Ureter (tissue), 1 donor: ENCODE data around the gene KLHL29. TPM values are rescaled to one million over a fixed set of nuclear protein-coding genes. Genes with fewer than 3 reads are reported as not detected.
A peak's percentile ranks its signal among the peaks of the same experiment; 100 is the strongest.

Source experiments
- DNase-seq: peaks from one replicate; pipeline ENCODE4 v3.0.0-alpha.2; 2020; ENCODE audit warnings: low spot score
- total RNA-seq: library from RNA; stranded (reverse); gene quantifications from one replicate; pipeline ENCODE4 v1.2.4, GENCODE V29; 2023
- donor health status: DM: yes; HTN: yes; CAD: no.

KLHL29 gene
- total RNA-seq, 1 donor from 2014 or later: 16.8 TPM

DNA sequence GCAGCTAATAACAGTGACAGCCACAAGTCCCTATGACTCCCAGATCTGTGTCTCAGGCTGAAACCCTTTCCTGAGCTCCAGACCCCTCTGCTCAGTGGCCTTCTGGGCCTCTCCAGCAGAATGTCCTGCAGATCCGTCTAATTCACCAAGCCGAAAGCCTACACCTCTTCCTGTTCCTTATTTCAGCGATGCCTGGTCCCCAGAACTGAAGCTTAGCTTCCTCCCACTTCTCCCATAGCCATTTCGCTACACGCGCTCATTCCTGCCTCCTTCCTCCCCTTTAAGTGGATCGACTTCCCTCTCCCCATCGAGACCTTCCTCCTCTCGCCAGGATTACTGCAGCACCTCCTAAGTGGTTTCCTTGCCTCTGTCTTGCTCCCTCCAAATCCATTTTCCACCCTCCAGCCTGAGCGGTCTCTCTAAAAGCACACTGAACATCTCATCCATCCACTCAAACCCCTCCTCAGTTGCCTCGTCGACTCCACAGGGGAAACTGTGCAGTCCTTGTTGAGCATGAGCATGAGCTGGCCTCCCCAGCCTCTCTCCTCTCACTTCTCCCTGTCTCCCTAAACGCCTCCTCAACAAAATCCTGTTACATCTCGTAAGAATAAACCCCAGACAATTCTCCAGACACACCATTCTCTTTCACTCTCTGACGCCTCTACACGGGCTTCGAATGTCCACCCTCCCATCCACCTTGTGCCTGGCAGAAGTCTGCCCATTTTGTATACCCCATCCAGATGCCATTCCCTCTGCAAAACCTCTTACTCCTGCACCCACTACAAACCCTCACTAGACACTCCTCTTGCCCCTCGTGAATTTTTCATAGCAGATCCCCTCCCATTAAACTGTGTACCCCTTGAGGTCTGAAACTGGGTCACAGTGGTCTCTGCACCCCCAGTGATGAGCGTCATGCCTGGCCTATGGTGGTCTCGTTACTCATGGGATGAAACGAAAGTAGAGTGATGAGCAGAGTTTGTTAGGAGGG lies 309.4 kb downstream of the KLHL29 start:
- no peak for DNase-seq

DNA sequence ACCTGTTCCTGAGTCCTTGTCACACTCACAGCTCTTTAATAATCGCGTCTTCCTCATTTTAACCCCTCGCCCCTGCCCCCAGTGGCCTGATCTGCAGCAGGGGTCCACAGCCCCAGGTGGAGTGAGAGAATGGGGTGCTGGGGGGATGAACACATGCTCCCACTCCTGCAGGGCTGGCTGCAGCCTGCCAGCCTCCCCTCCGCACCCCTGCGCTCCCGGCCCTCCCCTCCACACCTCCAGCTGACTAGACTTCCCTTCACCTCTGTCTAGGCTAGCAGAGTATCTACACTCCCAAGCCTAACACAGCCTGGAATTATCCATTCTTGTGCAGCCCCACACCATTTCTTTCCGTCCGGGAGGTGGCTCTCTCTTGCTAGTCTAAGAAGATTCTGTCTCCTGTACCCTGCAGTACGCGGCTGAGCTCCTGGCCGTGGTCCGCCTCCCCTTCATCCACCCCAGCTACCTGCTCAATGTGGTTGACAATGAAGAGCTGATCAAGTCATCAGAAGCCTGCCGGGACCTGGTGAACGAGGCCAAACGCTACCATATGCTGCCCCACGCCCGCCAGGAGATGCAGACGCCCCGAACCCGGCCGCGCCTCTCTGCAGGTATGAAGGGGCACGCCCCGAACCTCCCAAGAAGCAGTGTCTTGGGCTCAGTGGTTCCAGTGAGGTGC lies 310.4 kb downstream of the KLHL29 start:
- DNase-seq: no peak

DNA sequence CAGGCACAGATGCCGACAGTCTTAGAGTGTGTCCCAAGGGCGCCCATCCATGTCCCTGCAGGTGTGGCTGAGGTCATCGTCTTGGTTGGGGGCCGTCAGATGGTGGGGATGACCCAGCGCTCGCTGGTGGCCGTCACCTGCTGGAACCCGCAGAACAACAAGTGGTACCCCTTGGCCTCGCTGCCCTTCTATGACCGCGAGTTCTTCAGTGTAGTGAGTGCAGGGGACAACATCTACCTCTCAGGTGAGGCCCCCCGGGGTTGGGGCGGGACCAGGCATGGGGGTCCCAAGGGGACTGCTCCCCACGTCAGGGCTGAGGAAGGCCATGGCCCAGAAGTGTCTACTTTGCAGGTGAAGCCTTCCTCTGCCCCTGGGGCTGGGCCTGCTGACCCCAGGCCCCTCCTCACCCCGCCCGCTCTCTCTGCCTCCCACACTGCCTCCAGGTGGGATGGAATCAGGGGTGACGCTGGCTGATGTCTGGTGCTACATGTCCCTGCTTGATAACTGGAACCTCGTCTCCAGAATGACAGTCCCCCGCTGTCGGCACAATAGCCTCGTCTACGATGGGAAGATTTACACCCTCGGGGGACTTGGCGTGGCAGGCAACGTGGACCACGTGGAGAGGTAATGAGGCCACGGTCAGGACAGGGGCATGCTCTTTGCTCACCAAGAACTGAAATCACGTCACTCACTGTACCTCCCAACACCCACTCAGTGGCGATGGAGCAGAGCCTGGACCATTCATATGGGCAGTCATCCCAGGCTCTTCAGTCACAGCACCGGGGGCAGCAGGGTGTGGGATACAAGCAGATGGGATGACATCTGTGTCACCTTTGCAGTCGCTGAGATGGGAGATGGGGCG lies 311.1 kb downstream of the KLHL29 start:
- no peak for DNase-seq

DNA sequence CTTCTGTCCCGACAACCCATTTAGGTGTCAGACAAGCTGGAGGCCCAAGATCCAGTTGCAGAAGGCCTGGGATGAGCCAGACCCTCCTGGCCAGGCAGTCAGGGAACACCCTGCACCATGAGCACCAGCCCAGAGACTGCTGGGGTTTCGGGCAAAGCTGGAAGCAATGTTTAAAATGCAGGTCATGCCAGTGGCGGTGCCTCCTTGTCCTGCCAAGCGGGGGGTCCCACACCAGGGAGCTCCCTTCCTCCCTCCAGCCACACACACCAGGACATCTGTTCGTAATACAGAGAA lies 311.7 kb downstream of the KLHL29 start:
- no peak for DNase-seq

DNA sequence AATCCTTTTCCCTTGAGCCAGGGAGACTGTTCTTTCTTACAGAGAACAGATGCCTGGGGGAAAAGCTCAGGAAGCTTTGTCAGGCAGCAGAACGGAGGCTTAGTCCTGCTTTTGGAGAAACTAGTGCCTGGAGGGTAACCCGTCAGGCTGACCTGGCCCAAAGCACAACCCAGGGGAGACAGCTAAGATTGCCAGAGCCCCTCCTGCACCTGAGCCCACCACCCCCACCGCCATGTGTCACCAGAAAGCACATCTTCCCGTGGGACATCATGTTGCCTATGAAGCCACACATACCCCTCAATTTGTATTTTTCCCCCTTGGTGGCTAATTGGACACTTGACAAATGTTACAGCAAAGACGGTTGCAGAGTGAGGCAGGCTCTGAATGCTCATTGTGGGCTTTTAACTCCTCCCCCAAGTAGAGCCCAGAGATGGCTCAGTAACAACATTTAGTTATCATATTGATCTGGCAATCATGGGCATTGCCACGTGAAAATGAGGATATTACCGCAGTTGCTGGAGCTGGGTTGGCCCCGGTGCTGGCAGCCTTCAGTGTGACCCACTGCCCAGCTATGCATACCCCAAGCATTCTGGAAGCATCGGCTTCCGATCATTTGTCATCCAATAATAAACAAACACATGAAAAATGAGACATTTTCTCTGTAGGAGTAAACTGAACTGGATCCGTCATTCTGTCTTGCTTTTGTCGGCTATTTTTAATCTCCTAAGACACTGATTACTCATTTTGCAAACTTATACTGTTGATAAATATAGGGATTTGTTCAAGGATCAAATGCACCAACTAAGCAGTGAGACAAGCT lies 312.5 kb downstream of the KLHL29 start:
- DNase-seq: no peak

DNA sequence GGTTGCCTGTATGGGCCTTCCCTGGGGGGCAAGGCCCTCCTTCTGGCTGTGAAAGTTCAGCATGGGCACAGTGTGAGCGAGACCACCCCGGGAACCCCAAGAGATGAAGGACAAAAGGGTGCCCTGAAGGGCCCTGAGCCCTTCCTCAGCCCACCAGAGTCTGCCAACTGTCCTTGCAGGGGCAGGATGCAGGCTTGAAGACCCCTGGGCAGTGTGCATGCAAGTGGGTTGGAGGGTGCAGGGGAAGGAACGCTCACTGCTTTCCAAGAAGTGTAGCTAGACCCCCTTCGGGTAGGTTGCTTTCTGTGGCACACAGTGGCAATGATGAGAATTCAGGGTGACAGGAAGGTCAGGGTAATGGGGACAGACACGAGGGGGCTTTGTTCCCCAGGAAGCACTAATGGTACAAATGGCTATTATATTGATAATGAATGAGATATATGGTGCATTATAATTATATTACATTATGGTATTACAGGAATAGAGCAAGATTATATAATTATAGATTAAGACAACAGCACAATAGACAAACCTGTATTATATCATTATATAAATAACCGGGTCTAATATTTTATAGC lies 313.2 kb downstream of the KLHL29 start:
- no peak for DNase-seq

DNA sequence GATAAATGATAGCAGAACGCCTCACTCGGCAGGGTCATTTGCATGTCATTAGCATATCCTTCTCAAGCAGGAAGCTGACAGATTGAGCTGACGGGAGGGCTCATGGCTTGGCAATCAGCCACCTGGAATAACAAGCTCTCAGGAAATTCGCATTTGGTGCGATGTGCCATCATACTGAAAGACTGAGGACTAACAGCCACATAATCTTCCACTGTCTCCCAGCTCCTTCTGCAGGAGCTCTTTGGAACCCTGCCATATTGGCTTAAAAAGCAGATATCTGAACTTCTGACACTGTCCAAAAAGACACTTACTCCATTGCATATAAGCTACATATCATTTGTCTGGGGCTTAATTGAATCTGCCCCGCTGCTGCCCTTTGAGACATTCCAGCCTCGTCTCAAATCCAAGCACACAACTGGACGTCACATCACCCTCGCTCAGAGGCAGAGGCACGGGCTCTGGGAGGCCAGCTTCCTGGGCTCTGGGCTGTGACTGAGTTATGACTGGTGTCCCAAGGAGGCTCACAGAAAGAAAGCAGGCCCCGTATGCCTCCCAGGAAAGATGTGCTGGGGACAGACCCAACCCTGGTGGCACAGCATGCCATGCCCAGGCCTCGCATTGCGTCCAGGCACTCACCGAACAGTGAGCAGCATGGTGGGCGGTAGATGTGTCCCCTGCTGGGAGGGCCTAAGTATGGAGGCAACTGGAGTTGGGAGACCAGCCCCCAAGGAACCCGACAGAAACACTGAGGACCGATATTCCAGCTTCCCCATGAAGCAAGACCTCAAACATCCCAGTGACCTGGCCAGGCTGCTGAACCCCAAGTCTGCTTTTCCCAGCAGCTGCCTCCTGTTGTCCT lies 314.0 kb downstream of the KLHL29 start:
- no peak for DNase-seq

DNA sequence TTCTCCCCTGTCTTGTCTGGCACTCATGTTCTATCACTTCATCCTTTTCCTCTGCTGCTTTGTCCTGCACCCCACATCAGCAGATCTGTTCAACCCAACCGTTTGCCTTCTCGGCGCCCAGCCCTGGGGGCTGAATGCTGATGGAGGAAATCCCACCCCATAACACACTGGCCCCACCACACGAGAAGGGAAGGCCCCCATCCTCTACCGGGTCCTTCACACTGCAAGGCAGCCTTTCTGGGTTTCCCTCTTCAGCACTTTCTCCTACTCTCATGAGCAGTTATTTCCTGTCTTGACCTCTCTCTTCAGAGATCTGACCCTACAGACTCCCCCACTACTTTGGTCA lies 314.6 kb downstream of the KLHL29 start:
- DNase-seq: no peak

DNA sequence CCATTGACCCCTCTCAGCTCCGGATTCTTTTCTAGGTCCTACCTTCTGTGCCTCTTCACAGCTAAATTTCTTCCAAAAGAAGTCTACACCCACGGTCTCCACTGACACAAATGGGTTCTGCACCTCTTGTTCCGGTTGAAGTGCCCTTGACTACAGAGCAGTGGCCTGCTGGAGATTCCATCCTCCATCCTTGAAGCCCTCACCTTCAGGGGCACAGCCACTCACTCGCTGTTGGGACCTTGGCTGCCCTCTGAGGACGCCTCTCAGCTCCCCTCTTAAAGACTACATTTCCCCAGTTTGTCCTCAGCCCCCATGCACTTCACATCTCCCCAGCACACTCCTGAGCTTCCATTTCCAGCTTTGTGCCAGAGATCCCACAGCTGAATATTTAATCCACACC lies 315.6 kb downstream of the KLHL29 start:
- no peak for DNase-seq

DNA sequence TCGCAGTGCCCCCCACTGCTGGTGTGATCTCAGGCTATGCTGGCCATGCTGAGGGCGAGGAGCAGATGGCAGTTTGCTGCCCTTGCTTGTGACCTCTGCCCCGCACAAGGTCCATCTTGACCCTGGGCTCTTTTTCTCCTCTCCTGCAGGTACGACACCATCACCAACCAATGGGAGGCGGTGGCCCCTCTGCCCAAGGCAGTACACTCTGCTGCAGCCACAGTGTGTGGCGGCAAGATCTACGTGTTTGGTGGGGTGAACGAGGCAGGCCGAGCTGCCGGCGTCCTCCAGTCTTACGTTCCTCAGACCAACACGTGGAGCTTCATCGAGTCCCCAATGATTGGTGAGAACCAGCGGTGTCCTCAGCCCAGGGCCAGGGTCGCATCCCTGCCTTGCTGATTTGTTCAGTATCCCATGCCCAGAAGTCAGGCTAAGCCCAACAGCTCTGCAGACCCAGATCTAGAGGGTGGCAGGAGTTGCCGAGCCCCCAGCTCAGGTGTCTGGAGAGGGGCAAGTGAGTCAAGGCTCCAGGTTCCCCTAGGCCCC lies 318.1 kb downstream of the KLHL29 start:
- peak; percentile 36 for DNase-seq

DNA sequence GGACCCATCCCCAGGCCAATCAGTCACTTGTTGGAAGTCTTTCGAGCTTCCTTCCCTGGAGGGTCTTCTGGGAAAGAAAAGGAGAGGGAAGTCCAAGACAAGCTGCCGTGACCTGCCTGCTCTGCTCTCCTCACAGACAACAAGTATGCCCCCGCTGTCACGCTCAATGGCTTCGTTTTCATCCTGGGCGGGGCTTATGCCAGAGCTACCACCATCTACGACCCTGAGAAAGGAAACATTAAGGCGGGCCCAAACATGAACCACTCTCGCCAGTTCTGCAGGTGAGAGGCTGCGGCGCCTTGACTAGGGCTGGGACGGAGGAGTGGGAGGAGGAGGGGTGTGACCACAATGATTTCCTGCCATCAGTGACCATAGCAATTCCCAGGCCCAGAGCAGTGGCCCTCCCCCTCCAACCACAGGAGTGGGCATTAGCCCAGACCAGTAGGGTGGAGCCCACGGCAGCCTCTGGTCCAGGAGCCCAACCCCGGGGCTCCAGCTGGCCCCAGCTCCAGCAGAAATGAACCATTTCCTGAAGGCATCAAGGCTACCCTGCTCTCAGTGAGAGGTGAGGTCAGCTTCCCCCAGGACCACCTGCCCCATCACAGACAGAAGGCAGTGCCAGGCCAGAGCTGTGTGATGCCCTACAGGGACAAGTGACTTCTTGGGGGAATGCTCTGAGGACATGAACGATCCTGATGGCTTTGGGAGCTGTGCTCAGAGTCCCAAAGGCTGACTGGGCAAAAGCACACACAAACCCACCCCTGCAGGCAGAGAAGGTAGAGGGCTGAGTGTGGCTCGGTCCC lies 318.8 kb downstream of the KLHL29 start:
- DNase-seq: peak; percentile 47

DNA sequence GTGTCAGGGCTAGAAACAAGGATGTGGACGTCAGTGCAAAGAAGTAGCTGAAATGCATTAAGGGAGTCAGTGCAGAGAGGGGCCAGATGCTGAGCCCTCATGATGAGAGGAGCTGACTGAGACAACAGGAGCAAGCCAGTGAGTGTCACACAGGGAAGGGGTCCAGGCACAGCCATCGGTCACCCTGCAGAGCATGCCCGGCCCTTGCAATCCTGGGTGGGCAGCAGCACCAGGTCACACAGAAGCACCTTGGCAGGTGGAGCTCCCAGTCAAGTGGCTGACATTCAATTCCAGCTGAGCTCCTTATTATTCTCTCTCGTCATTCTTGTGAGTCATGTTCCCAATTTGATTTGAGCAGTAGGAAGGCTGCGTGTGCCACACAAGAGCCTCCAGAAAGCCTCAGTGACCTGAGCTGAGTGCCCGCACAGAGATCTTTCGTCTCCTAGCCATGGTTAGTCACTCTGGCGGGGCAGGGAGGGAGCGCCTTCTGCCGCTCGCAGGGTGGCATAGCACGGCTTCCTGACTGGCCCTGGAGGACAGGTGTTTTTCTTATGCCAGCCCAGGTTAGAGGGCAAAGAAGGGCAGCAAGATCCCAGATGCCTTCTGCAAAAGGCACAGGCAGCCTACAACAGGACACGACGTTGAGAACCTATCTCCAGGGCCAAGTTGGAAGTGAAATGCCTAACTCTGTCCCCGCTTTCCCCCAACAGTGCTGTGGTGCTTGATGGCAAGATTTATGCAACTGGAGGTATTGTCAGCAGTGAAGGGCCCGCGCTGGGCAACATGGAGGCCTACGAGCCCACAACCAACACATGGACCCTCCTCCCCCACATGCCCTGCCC lies 321.0 kb downstream of the KLHL29 start:
- DNase-seq: peak; percentile 32

DNA sequence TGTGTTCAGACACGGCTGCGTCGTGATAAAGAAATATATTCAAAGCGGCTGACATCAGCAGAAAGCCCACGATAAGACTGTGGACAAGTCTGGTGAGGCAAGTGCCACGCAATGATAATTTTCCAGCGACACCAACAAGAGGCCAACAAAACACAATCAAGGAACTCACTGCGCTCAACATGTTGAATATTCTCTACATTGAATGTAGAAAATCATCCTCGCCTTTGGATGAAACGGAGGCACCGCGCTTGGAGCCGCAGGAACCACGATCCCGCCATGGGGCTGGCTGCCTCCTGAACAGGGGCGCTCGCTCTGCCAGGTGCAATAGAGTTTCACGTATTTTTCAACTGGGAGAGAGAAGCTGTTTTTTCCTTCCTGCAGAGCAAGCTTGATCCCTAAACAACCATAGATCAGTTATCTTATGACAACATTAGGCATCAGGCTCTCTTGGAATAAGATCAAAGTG lies 321.7 kb downstream of the KLHL29 start:
- DNase-seq: no peak

DNA sequence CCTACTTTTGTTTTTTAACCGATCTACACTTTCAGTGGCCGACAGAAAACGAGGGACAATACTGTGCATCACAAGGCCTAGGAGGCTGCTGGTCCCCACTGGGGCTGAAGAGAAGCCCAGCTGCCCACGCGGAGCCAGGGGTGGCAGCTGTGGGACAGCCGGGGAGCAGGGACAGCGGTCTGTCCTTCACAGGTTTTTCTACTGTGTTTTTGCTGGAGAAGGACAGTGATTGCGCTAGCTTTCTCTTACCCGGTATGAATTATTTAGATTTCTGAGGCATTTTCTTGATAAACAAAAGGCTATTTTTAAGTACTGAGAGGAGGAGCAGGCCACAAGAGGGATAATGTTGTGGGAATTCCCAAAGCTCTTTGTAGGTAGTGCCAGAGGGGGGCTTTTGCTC lies 322.1 kb downstream of the KLHL29 start:
- no peak for DNase-seq

DNA sequence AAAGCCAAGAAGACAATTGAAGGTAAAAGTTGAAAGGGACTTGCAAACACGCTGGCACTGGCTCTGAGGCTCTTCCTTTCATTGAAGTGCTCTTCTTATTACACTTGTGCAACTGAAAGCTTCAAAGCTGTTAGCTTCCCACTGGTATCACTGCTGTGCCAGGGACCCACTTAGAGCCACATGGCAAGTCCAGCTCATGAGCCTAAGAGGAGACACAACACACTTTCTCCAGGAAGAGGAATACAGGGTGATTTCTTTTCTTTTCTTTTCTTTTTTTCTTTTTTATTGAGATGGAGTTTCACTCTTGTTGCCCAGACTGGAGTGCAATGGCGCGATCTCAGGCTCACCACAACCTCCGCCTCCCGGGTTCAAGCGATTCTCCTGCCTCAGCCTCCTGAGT lies 323.8 kb downstream of the KLHL29 start:
- no peak for DNase-seq

DNA sequence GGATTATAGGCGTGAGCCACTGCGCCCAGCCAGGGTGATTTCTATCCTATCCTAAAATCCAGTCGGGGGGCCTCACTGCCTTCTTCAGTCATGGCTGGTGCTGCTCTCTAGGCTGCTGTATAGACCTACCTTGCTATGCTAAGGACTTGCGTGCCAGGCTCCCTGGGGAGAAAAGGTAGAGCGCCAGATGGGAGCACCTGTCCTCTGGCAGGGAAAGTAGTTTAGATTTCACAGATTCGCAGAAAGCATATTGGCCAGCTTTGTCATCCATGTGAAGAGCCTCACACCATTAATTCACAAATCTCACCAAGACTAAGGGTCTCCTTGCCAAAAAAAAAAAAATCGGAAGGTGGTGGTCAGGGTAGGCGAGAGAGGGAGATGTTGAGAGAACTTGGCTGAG lies 324.3 kb downstream of the KLHL29 start:
- no peak for DNase-seq

DNA sequence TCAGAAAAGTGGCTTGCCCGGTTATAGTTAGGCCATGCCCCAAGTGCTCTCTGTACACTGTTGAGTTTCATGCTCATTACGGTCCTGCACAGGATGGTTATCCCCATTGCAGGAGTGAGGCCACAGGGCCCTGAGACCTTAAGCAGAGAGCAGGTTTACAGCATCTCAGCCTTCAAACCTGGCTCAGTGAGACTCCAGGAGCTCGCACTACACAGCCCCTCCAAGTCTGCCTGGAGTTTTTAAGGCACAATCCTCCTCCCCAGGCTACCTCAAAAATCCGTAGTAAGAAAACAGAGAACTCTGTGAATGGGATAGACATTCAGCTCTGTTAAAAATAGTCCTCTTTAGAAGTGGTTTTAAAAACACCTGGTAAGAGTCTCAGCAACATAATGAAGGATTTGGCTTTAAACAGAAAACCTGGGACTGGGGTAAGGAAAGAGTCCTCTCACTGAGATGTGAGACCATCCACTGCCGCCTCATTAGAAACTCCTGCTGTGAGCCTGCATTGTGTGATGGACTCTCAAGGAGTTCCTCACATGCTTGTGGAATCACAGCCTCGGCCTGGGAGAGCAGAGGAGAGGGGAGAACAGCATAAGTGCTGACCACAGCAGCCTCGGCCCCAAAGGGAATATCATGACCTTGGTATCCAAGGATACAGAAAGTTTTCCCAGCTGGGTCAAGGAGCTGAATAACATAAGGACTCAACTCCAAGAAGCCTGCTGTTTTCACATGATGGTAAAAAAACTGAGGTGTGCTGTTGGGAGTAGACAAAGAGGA lies 327.2 kb downstream of the KLHL29 start:
- DNase-seq: no peak
